Measurements from ENCODE around the gene PASK.

GRCh38 chr2:241064802-241065354, 84.4 kb downstream of the PASK start:
- no peak for TF ChIP-seq ELF4 (IDR thresholded peaks at IDR 0.05)
- TF ChIP-seq SP1 (IDR thresholded peaks at IDR 0.05): no peak
- TF ChIP-seq ARNT (IDR thresholded peaks at IDR 0.05): no peak

All from HEK293T (cell line).